KMS-11 (cell line): Measurements from ENCODE around the gene IFT80.

Experiments used
- H2AFZ ChIP-seq: fragments of 200-600 bp; sonication (generic); 2 replicates; pipeline ENCODE4 v1.6.1; 2016; ENCODE audit warnings: antibody characterized with exemption, mixed run types, low read depth
- H3K27ac ChIP-seq: fragments of 200-600 bp; sonication (generic); 2 replicates; pipeline ENCODE4 v1.6.1; 2016; ENCODE audit warnings: mild to moderate bottlenecking, mixed run types
- H3K27me3 ChIP-seq: fragments of 200-600 bp; sonication (generic); 2 replicates; pipeline ENCODE4 v1.6.1; 2017; ENCODE audit warnings: mild to moderate bottlenecking, low read depth, mixed run types, moderate library complexity; ENCODE audit not compliant: insufficient read depth
- H3K36me3 ChIP-seq: fragments of 200-600 bp; sonication (generic); 2 replicates; pipeline ENCODE4 v1.6.1; 2017; ENCODE audit warnings: mild to moderate bottlenecking, mixed run types; ENCODE audit not compliant: insufficient read depth
- H3K4me1 ChIP-seq: fragments of 200-600 bp; sonication (generic); 2 replicates; pipeline ENCODE4 v1.6.1; 2016; ENCODE audit warnings: mild to moderate bottlenecking, low read depth, mixed run types; ENCODE audit not compliant: poor library complexity, severe bottlenecking
- H3K4me2 ChIP-seq: fragments of 200-600 bp; sonication (generic); 2 replicates; pipeline ENCODE4 v1.7.0; 2016; ENCODE audit warnings: mild to moderate bottlenecking, mixed run types
- H3K4me3 ChIP-seq: fragments of 200-600 bp; sonication (generic); IDR thresholded peaks from 2 replicates; pipeline ENCODE4 v1.6.1; 2017; ENCODE audit warnings: low read depth, low read length, mixed read lengths; ENCODE audit not compliant: insufficient read depth
- H3K79me2 ChIP-seq: fragments of 200-600 bp; sonication (generic); 2 replicates; pipeline ENCODE4 v1.6.1; 2016; ENCODE audit warnings: low read depth, mixed run types; ENCODE audit not compliant: insufficient read depth
- H3K9ac ChIP-seq: fragments of 200-600 bp; sonication (generic); 2 replicates; pipeline ENCODE4 v1.6.1; 2016; ENCODE audit warnings: mild to moderate bottlenecking, mixed run types
- H4K20me1 ChIP-seq: fragments of 200-600 bp; sonication (generic); 2 replicates; pipeline ENCODE4 v1.6.1; 2016; ENCODE audit warnings: mild to moderate bottlenecking, mixed run types; ENCODE audit not compliant: insufficient read depth
- TF ChIP-seq, protein P1 (sequence below): fragments of 200-600 bp; sonication (generic); conservative IDR thresholded peaks from 2 replicates; pipeline ENCODE4 v1.6.1; 2017; ENCODE audit warnings: low read depth, mild to moderate bottlenecking, antibody characterized with exemption, low read length, moderate library complexity, mixed read lengths

Gene IFT80

DNA sequence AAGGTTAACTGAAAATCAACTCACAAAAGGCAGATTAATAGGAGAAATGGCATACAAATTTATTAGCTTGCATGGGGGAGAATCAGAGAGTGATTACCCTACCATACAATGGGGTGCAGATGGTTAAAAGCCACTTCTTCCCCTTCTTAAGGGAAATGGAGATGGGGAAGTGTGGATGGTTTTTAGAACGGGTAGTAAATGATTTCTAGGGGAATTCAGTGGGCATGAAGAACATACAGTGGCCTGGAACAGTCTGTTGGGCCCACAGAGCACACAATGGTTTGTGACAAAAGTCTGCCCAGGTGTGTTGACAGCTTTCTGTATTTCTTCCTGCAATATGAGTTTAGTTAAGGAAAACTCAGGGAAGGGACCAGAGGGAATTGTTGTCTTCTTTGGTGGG is 112.8 kb downstream of the IFT80 start:
- Histone ChIP-seq H3K4me3 (no peak overlapping the region), H2AFZ (no peak overlapping the region), H3K27me3 (no peaks in the 10 kb centered on the region), H3K4me1 (no peaks in the 10 kb centered on the region), H3K79me2 (no peaks in the 10 kb centered on the region), H3K36me3 (no peaks in the 10 kb centered on the region), H3K27ac (no peak overlapping the region), H3K9ac (no peak overlapping the region), H4K20me1 (no peaks in the 10 kb centered on the region), H3K4me2 (no peak overlapping the region)
- TF ChIP-seq, protein P1, sequence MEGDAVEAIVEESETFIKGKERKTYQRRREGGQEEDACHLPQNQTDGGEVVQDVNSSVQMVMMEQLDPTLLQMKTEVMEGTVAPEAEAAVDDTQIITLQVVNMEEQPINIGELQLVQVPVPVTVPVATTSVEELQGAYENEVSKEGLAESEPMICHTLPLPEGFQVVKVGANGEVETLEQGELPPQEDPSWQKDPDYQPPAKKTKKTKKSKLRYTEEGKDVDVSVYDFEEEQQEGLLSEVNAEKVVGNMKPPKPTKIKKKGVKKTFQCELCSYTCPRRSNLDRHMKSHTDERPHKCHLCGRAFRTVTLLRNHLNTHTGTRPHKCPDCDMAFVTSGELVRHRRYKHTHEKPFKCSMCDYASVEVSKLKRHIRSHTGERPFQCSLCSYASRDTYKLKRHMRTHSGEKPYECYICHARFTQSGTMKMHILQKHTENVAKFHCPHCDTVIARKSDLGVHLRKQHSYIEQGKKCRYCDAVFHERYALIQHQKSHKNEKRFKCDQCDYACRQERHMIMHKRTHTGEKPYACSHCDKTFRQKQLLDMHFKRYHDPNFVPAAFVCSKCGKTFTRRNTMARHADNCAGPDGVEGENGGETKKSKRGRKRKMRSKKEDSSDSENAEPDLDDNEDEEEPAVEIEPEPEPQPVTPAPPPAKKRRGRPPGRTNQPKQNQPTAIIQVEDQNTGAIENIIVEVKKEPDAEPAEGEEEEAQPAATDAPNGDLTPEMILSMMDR = no peak

DNA sequence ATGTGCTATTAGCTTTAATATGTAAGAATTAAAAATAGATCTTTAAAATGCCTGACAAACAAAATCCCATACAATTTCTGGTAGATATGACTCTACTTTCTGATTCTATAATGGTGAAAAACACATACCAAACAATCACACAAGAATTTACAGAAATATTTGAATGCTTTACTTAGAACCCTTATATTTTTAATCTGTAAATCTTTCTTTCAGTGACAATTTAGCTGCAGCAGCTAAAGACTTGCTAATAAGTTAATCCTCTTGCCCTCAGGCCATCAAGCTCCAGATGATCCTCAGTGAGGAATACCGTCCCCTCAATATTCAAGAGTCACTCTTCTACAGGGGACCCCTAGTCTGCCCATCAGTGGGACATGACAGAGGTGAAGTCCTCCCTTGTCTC is 118.2 kb downstream of the IFT80 start:
- H3K4me3 ChIP-seq = no peak overlapping the region
- no peak overlapping the region for H2AFZ ChIP-seq
- H3K4me1 ChIP-seq = no peaks in the 10 kb centered on the region
- H3K27me3 ChIP-seq = no peaks in the 10 kb centered on the region
- H4K20me1 ChIP-seq = no peaks in the 10 kb centered on the region
- H3K9ac ChIP-seq = no peak overlapping the region
- no peak overlapping the region for H3K27ac ChIP-seq
- TF ChIP-seq, protein P1 = no peak
- H3K79me2 ChIP-seq = no peaks in the 10 kb centered on the region
- H3K4me2 ChIP-seq = no peak overlapping the region
- no peaks in the 10 kb centered on the region for H3K36me3 ChIP-seq

DNA sequence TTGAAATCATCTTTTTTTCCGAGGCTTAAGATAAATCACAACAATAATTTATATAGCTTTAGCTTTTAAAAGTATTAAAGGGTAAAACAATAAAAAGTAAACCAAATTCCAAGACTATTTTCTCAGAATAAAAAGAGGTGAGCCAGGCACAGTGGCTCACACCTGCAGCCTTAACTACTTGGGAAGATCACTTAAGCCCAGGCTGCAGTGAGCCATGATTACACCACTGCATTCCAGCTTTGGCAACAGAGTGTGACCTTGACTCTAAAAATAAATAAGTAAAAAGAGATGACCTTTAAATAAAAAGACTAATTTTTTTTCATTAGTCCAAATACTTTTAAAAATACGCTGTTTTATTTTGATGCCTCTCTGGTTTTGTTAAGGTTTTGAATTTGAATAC is 119.4 kb downstream of the IFT80 start:
- Histone ChIP-seq H3K4me3 (no peak overlapping the region), H3K4me2 (no peak overlapping the region), H3K27ac (no peak overlapping the region), H3K9ac (no peak overlapping the region), H2AFZ (no peak overlapping the region), H3K27me3 (no peaks in the 10 kb centered on the region), H3K79me2 (no peaks in the 10 kb centered on the region), H4K20me1 (no peaks in the 10 kb centered on the region), H3K4me1 (no peaks in the 10 kb centered on the region), H3K36me3 (no peaks in the 10 kb centered on the region)
- TF ChIP-seq, protein P1 = no peak

DNA sequence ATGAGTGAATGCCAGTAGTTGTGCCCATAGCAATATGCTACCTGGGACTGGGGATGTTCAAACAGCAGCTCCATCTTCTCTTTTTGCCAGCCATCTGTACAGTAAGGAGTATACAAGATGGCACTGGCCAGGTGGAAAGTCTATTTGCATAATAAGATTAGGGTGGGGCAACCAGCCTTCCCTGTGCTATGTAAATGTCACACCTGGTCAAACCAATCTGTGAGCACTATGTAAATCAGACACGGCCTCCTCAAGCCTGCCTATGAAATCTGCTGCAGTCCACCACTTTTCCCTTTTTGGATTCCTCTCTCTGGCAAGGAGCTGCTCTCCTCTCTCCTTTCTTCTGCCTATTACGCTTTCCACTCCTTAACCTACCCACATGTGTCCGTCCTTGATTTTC is 120.8 kb downstream of the IFT80 start:
- H3K9ac ChIP-seq = no peak overlapping the region
- no peaks in the 10 kb centered on the region for H3K4me1 ChIP-seq
- H3K79me2 ChIP-seq = no peaks in the 10 kb centered on the region
- no peak overlapping the region for H2AFZ ChIP-seq
- no peak overlapping the region for H3K27ac ChIP-seq
- H3K36me3 ChIP-seq = no peaks in the 10 kb centered on the region
- H3K27me3 ChIP-seq = no peaks in the 10 kb centered on the region
- no peak overlapping the region for H3K4me2 ChIP-seq
- no peaks in the 10 kb centered on the region for H4K20me1 ChIP-seq
- TF ChIP-seq, protein P1 = no peak
- H3K4me3 ChIP-seq = no peak overlapping the region

DNA sequence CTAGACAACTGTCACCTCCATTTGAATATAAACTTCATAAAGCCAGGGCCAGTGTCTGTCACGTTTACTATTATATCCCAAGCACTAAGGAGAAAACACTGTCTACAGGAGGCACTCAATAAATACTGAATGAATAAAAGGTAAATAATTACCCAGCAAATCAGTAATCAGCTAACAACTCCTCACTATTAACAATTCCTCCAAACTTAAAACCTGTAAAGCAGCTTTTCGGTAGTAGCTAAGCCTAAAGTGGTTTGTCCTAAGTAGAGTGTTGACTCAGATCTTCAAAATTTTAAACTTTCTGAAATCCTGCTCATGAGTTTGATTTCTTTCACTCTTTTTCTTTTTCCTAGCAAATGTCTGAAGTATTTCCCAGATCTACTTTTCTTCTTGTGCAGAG is 133.9 kb downstream of the IFT80 start:
- no peak overlapping the region for H3K27ac ChIP-seq
- H3K4me2 ChIP-seq = no peak overlapping the region
- no peaks in the 10 kb centered on the region for H3K4me1 ChIP-seq

More for the DNA sequence above, 133.9 kb downstream of the IFT80 start:
- H2AFZ ChIP-seq = no peak overlapping the region
- TF ChIP-seq, protein P1 = no peak
- no peaks in the 10 kb centered on the region for H3K36me3 ChIP-seq
- H4K20me1 ChIP-seq = no peaks in the 10 kb centered on the region
- H3K27me3 ChIP-seq = no peaks in the 10 kb centered on the region
- no peak overlapping the region for H3K4me3 ChIP-seq
- no peak overlapping the region for H3K9ac ChIP-seq
- H3K79me2 ChIP-seq = no peaks in the 10 kb centered on the region
